ENCODE measurements around the gene TRMT10B.

TRMT10B gene

GRCh38 chr9:37753489-37754190 lies at the start of gene TRMT10B (continued):
- no peak for TF ChIP-seq ZNF280C (tag by site-specific recombination; IDR thresholded peaks at IDR 0.05)
- TF ChIP-seq ZNF302 (tag by site-specific recombination; IDR thresholded peaks at IDR 0.05; ENCODE audit: low read depth) = no peak
- TF ChIP-seq ZBTB26 (tag by site-specific recombination; optimal IDR thresholded peaks at IDR 0.05) = peak; percentile 60
- TF ChIP-seq ZSCAN16 (tag by site-specific recombination; IDR thresholded peaks at IDR 0.05) = no peak
- TF ChIP-seq EGR2 (tag by site-specific recombination; IDR thresholded peaks at IDR 0.05; ENCODE audit: low read depth) = peak; percentile 46
- TF ChIP-seq GFI1B (tag by site-specific recombination; IDR thresholded peaks at IDR 0.05) = no peak
- TF ChIP-seq HOXD13 (CRISPR knock-in tag; IDR thresholded peaks at IDR 0.05; ENCODE audit: borderline replicate concordance) = no peak
- no peak for TF ChIP-seq ZSCAN5A (tag by site-specific recombination; IDR thresholded peaks at IDR 0.05)
- no peak for TF ChIP-seq ZSCAN4 (tag by site-specific recombination; IDR thresholded peaks at IDR 0.05)
- TF ChIP-seq ZNF544 (tag by site-specific recombination; IDR thresholded peaks at IDR 0.05) = no peak
- TF ChIP-seq ZNF37A (tag by site-specific recombination; IDR thresholded peaks at IDR 0.05) = no peak
- peak; percentile 72 for TF ChIP-seq ZFHX2 (tag by site-specific recombination; conservative IDR thresholded peaks at IDR 0.05)
- TF ChIP-seq ZNF645 (tag by site-specific recombination; IDR thresholded peaks at IDR 0.05) = no peak
- TF ChIP-seq ZNF670 (tag by site-specific recombination; IDR thresholded peaks at IDR 0.05; ENCODE audit: low read depth) = no peak
- no peak for TF ChIP-seq ZNF211 (tag by site-specific recombination; IDR thresholded peaks at IDR 0.05; ENCODE audit: low read depth)
- no peak for TF ChIP-seq ZNF510 (tag by site-specific recombination; IDR thresholded peaks at IDR 0.05; ENCODE audit: insufficient replicate concordance)
- no peak for TF ChIP-seq ZBTB49 (tag by site-specific recombination; IDR thresholded peaks at IDR 0.05; ENCODE audit: low read depth)
- TF ChIP-seq ZNF449 (tag by site-specific recombination; IDR thresholded peaks at IDR 0.05) = no peak
- TF ChIP-seq ZNF157 (tag by site-specific recombination; IDR thresholded peaks at IDR 0.05) = no peak
- no peak for TF ChIP-seq ZNF623 (tag by site-specific recombination; IDR thresholded peaks at IDR 0.05)
- TF ChIP-seq ZBTB48 (tag by site-specific recombination; IDR thresholded peaks at IDR 0.05) = no peak
